Measurements from ENCODE around the gene CASK.
"Not testable (repeated sequence)": the region's sequence is repeated elsewhere in the genome, so short reads cannot be mapped to it uniquely, and the experiment has no call there.

The CASK gene

GRCh38 chrX:41608244-41608643 is 315.1 kb downstream of the CASK start:
- DNase-seq: no peak

- no peak for DNase-seq
Measured at GRCh38 chrX:41607264-41607832, 316.0 kb downstream of the CASK start.

DNA sequence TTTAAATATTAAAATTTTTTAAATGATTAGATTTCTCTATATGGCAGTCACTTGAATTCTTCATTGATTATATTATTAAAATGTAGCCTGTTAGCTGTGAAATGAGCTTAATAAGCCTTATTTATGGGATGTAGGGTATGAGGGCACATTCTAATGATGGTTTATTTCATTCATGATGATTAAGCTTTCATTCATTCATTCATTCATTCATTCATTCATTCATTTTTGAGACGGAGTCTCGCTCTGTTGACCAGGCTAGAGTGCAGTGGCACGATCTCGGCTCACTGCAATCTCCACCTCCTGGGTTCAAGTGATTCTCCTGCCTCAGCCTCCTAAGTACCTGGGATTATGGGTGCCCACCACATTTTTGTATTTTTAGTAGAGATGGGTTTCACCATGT is 317.3 kb downstream of the CASK start:
- not testable (repeated sequence) for DNase-seq

- DNase-seq: no peak
Measured at GRCh38 chrX:41604766-41605543, 318.4 kb downstream of the CASK start.

GRCh38 chrX:41604177-41604576 is 319.2 kb downstream of the CASK start:
- DNase-seq: no peak

GRCh38 chrX:41603596-41603995 is 319.8 kb downstream of the CASK start:
- DNase-seq: no peak

DNA sequence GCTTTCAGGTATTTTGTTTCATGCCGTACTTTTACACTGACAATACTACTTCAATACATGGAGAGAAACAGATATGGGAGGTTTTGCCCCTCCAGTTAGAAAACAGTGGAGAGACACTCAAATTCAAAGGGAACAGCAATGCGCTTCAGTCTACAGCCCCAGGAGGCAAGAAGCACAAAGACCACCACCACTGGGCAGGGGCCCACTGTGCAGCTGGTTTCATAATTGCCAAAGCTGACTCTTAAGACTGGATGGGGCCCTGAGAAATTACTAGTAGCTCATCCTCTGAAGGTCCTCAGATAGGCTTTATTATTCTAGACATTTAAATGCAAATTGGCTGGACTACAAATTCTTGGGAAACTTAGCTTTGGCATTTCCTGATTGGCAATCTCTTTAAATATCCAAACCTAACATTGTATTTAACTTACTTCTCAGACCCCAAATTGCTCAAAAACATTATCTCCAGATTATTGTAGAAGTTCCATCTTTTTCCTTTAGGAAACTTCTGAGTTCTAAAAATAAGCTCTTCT is 320.5 kb downstream of the CASK start:
- no peak for DNase-seq

GRCh38 chrX:41600291-41600690 is 323.1 kb downstream of the CASK start:
- no peak for DNase-seq

DNA sequence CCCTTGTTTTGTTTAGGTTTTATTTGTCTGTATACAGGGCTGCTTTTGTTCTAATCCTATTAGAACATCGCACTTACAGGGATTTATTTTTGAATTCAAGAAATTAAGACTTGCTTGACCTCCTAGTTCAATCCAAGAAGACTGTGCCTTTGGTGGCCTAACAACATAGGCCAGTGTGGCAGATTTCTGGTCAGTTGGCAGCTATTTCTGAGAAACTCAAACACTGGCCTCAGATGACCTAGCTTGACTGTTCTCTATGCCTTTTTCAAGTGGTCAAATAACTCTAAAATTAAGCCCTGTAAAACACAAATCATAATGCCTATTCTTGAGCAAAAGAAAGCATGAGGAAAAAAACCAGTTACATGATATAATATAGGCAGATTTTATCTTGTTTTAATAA is 323.8 kb downstream of the CASK start:
- no peak for DNase-seq

GRCh38 chrX:41596596-41596995 is 326.8 kb downstream of the CASK start:
- no peak for DNase-seq

DNA sequence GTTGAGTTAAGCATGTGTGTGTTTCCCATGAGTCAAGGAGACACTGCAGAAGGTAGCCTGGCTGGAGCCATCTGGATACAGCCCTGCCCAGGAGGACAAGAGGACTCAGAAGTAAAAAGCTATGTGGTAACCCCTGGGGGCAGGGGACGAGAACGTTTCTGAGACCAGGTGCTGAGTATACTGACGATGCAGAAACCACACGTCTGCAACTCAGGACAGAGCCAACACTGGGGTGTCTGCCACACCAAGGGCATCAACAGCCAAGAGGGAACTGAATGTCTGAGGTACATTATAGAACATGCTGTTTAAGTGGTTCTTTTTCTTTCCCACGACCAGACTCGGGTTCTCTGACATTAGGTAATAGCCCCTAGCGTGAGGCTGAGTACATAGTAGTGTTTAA is 328.7 kb downstream of the CASK start:
- DNase-seq: no peak

- no peak for DNase-seq
Measured at GRCh38 chrX:41591906-41592305, 331.4 kb downstream of the CASK start.

DNA sequence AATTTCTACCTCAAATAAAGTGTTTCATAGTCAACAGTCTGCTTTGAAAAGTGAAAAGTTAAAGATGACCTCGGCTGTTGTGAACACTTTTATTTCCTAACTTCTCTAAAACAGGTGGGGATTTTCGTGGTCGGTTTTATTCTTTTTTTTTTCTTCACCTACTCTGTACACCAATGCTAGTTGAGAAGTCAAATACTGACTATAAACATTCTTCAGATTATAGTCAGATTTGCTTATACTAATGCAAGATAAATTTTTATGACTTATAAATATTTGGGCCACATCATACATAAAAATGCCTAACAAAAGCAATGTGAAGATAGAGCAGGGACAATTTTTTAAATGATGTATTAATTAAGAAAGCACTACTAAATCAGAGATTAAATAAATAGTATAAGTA is 332.7 kb downstream of the CASK start:
- no peak for DNase-seq

DNA sequence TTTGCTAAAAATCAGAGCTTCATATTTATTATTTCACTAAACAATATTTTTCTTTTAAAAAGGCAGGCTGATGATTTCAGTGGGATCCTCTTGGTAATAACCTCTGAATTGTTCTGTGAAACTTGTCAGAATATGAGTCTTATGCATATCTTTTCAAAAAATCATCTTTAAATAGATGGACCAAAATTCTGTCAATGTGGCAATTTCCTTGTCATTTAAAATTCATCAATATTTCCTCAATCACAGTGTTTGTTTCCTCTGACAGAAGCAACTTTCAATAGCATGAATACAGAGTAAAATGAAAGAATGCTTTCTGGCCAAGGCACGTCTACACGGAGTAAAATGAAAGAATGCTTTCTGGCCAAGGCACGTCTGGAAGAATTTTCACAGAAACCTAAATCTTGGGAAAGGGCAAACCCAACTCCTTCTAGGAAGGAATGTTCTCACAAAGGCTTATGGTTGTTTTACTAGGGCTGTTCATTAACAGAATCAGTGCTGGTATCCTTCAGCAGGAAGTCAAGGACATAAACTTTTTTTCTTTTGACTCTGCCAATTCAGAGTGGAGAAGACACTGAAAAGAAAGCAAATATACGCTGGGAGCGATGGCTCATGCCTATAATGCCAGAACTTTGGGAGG is 333.6 kb downstream of the CASK start:
- no peak for DNase-seq

- no peak for DNase-seq
Measured at GRCh38 chrX:41588271-41588670, 335.1 kb downstream of the CASK start.

GRCh38 chrX:41580423-41581064 is 342.8 kb downstream of the CASK start:
- no peak for DNase-seq

GRCh38 chrX:41563876-41564275 is 359.5 kb downstream of the CASK start:
- DNase-seq: no peak

GRCh38 chrX:41561045-41561444 is 362.3 kb downstream of the CASK start:
- peak; percentile 19 for DNase-seq

DNA sequence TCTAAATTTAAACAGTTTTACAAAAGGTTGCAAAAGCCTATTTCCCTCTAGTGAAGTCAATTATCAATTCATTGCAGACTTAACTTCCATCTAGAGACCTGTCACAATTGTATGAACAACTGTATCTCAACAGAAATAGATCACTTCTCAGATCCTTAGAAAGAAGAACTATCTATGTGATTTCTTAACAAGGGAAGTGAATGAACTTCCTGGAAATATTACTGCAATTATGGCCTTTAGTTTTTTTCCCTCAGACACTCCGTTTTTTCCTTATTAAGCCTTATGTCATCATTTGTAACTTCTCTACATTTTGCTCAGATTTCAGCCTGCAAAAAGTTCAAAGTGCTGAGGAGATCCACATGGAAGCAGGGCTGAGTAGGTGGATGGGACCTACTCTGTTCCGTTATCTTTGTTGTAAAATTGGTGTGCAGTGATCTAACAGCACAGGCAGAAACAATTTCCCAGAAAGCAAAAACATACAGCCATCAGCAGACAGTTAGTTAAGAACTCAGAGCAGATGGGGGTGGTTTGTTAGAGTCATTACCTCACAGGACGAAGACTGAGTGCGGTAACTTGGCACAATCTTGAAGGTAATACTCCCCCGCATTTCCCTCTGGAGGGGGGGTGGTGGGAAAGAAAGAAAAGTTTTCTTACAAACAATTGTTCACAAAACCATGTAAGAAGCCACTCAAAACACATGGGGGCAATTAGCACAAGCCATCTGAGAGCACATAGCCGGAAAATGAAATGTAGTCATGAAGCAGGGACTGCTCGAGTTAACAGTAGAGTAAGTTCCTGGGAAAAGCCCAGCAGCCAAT is 363.9 kb downstream of the CASK start:
- DNase-seq: no peak

DNA sequence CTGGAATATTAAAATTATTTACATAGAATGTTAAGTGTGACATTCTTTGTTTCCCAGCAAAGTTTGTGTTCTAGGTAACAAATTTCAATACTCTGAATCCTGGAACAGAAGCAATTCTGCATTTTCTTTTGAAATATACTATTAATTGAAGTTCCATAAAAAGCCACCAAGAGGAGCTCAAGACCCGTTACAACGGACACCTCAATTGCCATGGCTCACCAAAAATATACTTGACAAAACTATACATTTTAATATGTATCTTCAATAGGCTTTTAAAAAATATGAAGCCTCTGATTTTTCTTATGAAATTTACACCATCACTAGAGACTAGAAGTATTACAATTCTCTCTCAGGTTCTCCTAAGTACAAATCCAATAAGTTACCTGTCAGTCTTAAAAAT is 364.8 kb downstream of the CASK start:
- no peak for DNase-seq

- peak; percentile 2 for DNase-seq
Measured at GRCh38 chrX:41556958-41557357, 366.4 kb downstream of the CASK start.

GRCh38 chrX:41553688-41554087 is 369.7 kb downstream of the CASK start:
- no peak for DNase-seq

DNA sequence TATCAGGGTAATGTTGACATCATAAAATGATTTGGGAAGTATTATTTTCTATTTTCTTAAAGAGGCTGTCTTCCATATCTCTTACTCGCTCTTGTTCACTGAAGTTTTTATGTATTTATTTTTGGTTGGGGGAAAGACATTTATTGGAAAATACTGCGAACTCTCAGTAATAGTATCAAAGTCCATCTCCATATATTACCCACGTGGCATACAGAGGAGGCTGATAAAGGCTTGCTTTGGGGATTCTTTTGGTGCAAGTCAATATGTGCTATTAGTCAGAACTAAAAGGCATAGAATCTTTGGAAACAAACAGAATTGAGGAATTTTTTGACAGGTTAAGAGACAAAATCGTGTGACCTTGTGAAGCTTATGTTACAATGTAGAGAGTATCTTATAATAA is 374.9 kb downstream of the CASK start:
- no peak for DNase-seq

Measured in KG1 (cell line).